ENCODE measurements around the gene PRRC2A. TPM values are rescaled to one million over a fixed set of nuclear protein-coding genes. Genes with fewer than 3 reads are reported as not detected.
A peak's percentile ranks its signal among the peaks of the same experiment; 100 is the strongest.

PRRC2A gene
- total and polyA plus RNA-seq, 12 donors: 83.9 to 179 (median 98.9) TPM

GRCh38 chr6:31581434-31582229, 38.9 kb upstream of the PRRC2A start:
- no peak for DNase-seq
- peak in 7 of 8 donors; percentile 23 to 75 (median 54) for ATAC-seq
- TF ChIP-seq CTCF (IDR thresholded peaks at IDR 0.05): no peak
- WGBS, 2 donors: 24% methylated on average over 21 of the region's 21 CpGs
- intact Hi-C loops (cut with DNase I): loop anchor here in 6 of 10 donors (1.0 to 5.0 kb wide), 6 partner anchors 15 to 35 kb away; partner anchors contain the start of genes ATP6V1G2 (in 5 of the 6) and NFKBIL1 (in 5 of the 6)
- peaks cover 0 to 19% (median 0%) of the 10 kb centered on the region in 9 donors for H3K36me3 ChIP-seq
- H3K4me1 ChIP-seq: peaks cover 0 to 83% (median 13%) of the 10 kb centered on the region in 9 donors
- H3K4me3 ChIP-seq: peak overlapping the region; percentile 36 to 97 (median 82)
- no peaks in the 10 kb centered on the region for H3K27me3 ChIP-seq
- H3K27ac ChIP-seq: peak overlapping the region; percentile 41 to 94 (median 86)
- H3K9me3 ChIP-seq: no peaks in the 10 kb centered on the region

DNA sequence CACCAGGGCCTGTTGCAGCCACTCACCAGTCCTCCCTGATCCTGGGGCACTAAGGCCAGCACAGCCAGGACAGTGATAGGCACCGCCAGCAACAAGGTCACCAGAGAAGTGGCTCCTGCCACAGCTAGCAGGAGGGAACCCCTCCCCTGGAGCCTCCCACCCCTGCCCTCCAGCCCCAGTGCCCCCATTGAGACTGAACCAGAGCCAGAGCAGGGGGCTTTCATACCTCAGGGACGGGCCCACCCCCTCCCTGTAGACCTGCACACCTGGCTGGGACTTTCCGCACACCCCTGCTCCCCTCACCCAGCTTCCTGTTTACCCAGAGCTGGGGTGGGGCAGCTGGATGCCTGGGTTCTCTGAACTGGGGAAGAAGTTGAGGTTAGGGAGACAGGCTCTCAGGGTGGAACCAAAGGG, 38.3 kb upstream of the PRRC2A start, which contains the start of gene LTB:
Gene LTB (minus strand): TSS at position 195 of the 414 bp plus-strand sequence. CDS start 7 bp downstream, at position 188.
- ATAC-seq: no peak
- H3K36me3 ChIP-seq: peaks cover 0 to 16% (median 0%) of the 10 kb centered on the region in 9 donors
- H3K27me3 ChIP-seq: peaks cover 0 to 3% (median 0%) of the 10 kb centered on the region in 7 donors
- WGBS, 2 donors: 70% methylated on average over 3 of the region's 3 CpGs
- no peak for DNase-seq
- intact Hi-C loops (cut with DNase I): loop anchor here in 4 of 10 donors (5.0 kb wide), 1 partner anchor 35 kb away; the partner anchor contains the start of genes ATP6V1G2 (in 4 of the 4) and NFKBIL1 (in 4 of the 4)
- peak within 1 kb of the TSS; percentile 36 to 97 (median 82) for H3K4me3 ChIP-seq
- H3K9me3 ChIP-seq: no peaks in the 10 kb centered on the region
- H3K4me1 ChIP-seq: peaks cover 0 to 83% (median 13%) of the 10 kb centered on the region in 9 donors
- TF ChIP-seq CTCF (IDR thresholded peaks at IDR 0.05): no peak
- peak within 1 kb of the TSS; percentile 41 to 94 (median 86) for H3K27ac ChIP-seq

- intact Hi-C loops (cut with DNase I): no loop called here
- Histone ChIP-seq H3K4me3 (peak overlapping the region in 1 of 10 donors; percentile 51), H3K27me3 (peaks cover 0 to 9% (median 0%) of the 10 kb centered on the region in 7 donors), H3K9me3 (no peaks in the 10 kb centered on the region), H3K4me1 (peaks cover 0 to 76% (median 15%) of the 10 kb centered on the region in 9 donors), H3K36me3 (peaks cover 0 to 8% (median 0%) of the 10 kb centered on the region in 9 donors), H3K27ac (peak overlapping the region in 6 of 10 donors; percentile 22 to 94 (median 44))
- ATAC-seq (no peak), DNase-seq (no peak)
- 64 to 77% methylated on average over 2 of the region's 2 CpGs for WGBS, 2 donors
- peak in 4 of 9 donors; percentile 7 to 42 (median 10) for TF ChIP-seq CTCF (IDR thresholded peaks at IDR 0.05)
Measured at GRCh38 chr6:31585491-31585890, 35.0 kb upstream of the PRRC2A start.

GRCh38 chr6:31586008-31586407, 34.5 kb upstream of the PRRC2A start, which contains the start of gene LST1:
LST1 (plus strand) TSS chr6:31586277; CDS start chr6:31587300, 1,023 bp downstream.
- peaks cover 0 to 74% (median 15%) of the 10 kb centered on the region in 9 donors for H3K4me1 ChIP-seq
- peaks cover 0 to 9% (median 0%) of the 10 kb centered on the region in 7 donors for H3K27me3 ChIP-seq
- 51 to 61% methylated on average over 1 of the region's 1 CpG for WGBS, 2 donors
- H3K9me3 ChIP-seq: no peaks in the 10 kb centered on the region
- peak within 1 kb of the TSS in 6 of 10 donors; percentile 22 to 94 (median 44) for H3K27ac ChIP-seq
- DNase-seq (no peak), ATAC-seq (peak in 7 of 8 donors; percentile 7 to 56 (median 32))
- no peak for TF ChIP-seq CTCF (IDR thresholded peaks at IDR 0.05)
- H3K4me3 ChIP-seq: peak within 1 kb of the TSS in 3 of 10 donors; percentile 11 to 51 (median 20)
- intact Hi-C loops (cut with DNase I): no loop called here
- H3K36me3 ChIP-seq: peaks cover 0 to 8% (median 0%) of the 10 kb centered on the region in 9 donors
